NCI-H2081 treated with DMSO at 0.1 percent for 48 hours (cell line): ENCODE results near the gene PLD1.

Experiments used
- DNase-seq: peaks from one replicate; lab custom pipeline; 2025; lab: John Stamatoyannopoulos, UW

PLD1 gene

GRCh38 chr3:171743327-171744157 is 66.7 kb downstream of the PLD1 start:
- no peak for DNase-seq

GRCh38 chr3:171741377-171741776 is 68.9 kb downstream of the PLD1 start:
- DNase-seq: no peak

GRCh38 chr3:171736556-171736955 is 73.7 kb downstream of the PLD1 start:
- no peak for DNase-seq

- no peak for DNase-seq
Measured at GRCh38 chr3:171733561-171733960, 76.7 kb downstream of the PLD1 start.

- no peak for DNase-seq
Measured at GRCh38 chr3:171732756-171733155, 77.5 kb downstream of the PLD1 start.

GRCh38 chr3:171731691-171732090 is 78.6 kb downstream of the PLD1 start:
- no peak for DNase-seq

- DNase-seq: no peak
Measured at GRCh38 chr3:171729452-171730334, 80.6 kb downstream of the PLD1 start.

- DNase-seq: no peak
Measured at GRCh38 chr3:171727288-171727687, 83.0 kb downstream of the PLD1 start.

- DNase-seq: no peak
Measured at GRCh38 chr3:171718493-171719185, 91.6 kb downstream of the PLD1 start.

GRCh38 chr3:171715155-171715554 is 95.1 kb downstream of the PLD1 start:
- no peak for DNase-seq

GRCh38 chr3:171712171-171712938 is 97.9 kb downstream of the PLD1 start:
- DNase-seq: no peak

GRCh38 chr3:171711461-171712170 is 98.7 kb downstream of the PLD1 start:
- DNase-seq: no peak

- DNase-seq: no peak
Measured at GRCh38 chr3:171710359-171710758, 99.9 kb downstream of the PLD1 start.

GRCh38 chr3:171704814-171705213 is 105.5 kb downstream of the PLD1 start:
- no peak for DNase-seq

- DNase-seq: no peak
Measured at GRCh38 chr3:171704002-171704401, 106.3 kb downstream of the PLD1 start.

GRCh38 chr3:171703144-171703543 is 107.1 kb downstream of the PLD1 start:
- DNase-seq: no peak

- DNase-seq: no peak
Measured at GRCh38 chr3:171700653-171701052, 109.6 kb downstream of the PLD1 start.

GRCh38 chr3:171700157-171700556 is 110.1 kb downstream of the PLD1 start:
- no peak for DNase-seq

GRCh38 chr3:171699601-171700000 is 110.7 kb downstream of the PLD1 start:
- no peak for DNase-seq

GRCh38 chr3:171696805-171697204 is 113.5 kb downstream of the PLD1 start:
- DNase-seq: no peak

GRCh38 chr3:171695426-171695825 is 114.9 kb downstream of the PLD1 start:
- no peak for DNase-seq
